GM21825 (cell line): Measurements from ENCODE around the gene SERPINA12.
"Not testable (repeated sequence)": the region's sequence is repeated elsewhere in the genome, so short reads cannot be mapped to it uniquely, and the experiment has no call there.

ENCODE experiments used
- ATAC-seq: cut with Tn5 transposase; IDR thresholded peaks from one replicate; pipeline ENCODE4 v1.9.1; 2021; ENCODE audit warnings: mild to moderate bottlenecking, moderate library complexity; ENCODE audit not compliant: unreplicated experiment

Gene SERPINA12

DNA sequence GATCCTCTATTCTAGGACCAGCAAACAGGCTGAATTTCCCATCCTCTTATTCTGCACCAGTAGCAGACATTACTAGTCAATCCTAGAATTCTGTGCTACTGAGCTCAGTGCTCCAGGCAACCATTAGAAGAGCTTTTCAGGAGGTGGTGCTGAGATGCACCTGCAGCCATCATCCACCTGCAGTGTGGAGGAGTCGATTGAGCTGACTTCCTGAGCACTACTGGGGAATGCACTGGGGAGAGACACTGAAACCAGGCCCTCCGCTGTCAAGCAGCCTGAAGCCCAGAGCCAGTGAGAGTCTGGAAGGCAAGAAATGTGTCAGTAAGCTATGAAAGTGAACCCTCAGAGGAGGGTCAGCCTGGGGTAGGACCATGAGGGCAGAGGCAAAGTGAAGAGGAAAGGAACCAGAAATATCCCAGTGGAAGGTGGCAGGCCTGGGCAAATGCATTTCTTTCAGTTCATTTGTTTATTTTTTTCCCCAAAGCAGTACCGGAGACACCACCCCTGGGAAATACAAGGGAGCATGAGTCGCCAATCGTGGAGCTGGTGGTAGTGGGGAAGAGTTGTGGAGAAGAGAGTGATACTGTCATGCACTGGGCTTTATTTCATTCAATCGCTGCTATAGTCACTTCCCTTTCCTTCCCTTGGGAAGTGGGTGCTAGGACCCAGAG, 28.9 kb upstream of the SERPINA12 start:
- no peak for ATAC-seq

DNA sequence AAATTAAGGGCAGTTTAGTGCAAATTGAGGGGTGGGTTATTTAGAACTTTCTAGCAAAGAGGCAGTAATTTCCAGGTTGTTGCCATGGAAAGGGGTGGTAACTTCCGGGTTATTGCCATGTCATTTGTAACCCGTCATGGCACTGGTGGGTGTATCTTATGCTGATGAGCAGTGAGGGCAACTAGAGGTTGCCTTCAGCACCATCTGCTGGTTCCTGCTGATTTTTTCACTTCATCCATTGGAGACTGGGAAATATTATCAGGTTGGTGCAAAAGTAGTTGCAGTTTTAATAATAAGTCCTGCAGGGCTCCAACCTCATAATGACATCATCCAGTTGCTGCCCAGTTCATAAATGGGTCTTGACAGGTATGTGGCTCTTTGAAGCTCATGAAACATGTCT, 27.6 kb upstream of the SERPINA12 start:
- ATAC-seq: no peak

DNA sequence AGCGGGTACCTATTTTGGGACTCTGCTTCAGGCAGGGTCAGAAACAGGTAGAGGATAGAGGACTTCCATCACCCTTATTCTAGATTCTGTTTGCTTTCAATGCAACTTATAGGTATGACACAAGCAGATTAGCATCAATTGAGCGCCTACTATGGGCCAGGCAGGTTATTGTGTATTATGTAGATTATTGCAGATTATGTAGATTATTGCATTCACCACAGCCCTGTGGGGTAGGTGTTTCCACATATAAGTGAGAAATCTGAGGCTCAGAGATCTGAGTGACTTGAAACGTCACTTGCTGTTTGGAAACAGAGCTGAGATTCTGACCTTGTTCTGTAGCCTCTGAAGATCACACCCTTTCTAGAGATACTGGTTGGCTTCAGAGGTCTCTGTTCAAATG, 26.2 kb upstream of the SERPINA12 start:
- ATAC-seq: no peak

DNA sequence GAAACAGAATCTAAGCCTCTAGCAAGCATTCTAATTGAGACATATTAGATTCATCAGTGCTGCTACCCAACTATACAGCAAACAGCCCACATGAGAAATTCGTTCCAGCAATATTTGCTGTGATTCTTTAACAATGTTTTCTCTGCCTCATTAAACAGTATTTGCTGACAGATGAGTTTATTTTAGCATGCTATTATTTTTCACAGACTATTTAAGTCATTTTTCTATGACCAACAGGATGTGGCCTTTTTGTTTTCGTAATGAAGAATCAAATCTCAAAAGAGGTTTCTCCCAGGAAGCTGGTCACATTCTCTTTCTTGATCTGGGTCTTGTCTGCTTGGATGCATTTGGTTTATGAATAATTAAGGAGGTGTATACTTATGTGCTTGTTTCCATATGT, 23.2 kb upstream of the SERPINA12 start:
- ATAC-seq: no peak

DNA sequence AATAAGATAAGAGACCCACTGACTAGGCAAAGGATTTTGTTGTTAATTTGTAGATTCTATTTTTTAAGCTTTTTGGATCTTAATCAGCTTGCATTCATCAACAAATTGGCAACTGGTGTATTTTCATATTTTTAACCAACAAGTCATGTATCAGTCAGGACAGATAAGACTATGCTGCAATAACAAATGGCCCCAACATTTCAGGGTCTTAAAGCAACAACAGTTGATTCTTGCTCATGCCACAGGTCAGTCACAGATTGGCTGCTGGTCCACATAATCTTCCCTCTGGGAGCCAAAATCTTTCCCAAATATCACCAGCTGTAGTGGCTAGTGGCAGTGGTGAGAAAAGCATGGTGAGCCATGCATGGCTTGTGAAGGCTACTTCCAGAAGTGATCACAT, 21.9 kb upstream of the SERPINA12 start:
- no peak for ATAC-seq

DNA sequence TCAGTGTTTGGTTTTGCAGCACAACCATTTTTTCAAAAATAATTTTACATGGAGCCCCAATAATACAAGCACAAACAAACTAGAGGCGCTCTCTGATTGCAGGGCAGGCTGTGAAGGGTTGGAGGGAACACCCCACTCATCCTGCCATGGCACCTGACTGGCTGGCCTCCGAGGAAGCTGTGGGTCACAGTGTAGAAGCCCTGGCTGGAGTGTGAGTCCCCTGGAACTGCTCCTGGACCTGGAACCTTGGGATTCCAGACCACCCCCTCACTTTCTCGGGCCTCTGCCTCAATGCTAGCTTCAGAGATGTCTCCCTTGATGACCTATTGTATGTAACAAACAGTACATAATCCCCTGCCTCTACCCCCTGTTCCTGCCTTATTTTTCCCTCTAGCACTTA, 14.8 kb upstream of the SERPINA12 start:
- no peak for ATAC-seq

DNA sequence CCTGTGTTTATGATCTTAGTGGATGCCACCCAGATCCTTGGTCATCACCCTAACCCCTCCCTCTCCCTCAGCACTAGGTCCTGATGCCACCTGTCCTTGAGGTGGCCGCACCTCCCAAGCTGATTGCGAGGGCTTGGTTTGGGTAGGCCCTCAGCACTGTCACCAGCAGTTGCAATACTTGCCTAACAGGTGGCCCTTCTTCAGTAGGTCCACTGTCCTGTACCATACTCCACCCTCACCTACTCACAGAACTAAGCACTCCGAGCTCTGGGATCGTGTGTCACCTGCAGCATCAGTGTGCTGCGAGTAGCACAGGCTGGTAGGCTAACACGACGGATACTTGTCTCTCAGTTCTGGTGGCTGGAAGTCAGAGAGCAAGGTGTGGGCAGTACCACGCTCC, 14.0 kb upstream of the SERPINA12 start:
- ATAC-seq: no peak

DNA sequence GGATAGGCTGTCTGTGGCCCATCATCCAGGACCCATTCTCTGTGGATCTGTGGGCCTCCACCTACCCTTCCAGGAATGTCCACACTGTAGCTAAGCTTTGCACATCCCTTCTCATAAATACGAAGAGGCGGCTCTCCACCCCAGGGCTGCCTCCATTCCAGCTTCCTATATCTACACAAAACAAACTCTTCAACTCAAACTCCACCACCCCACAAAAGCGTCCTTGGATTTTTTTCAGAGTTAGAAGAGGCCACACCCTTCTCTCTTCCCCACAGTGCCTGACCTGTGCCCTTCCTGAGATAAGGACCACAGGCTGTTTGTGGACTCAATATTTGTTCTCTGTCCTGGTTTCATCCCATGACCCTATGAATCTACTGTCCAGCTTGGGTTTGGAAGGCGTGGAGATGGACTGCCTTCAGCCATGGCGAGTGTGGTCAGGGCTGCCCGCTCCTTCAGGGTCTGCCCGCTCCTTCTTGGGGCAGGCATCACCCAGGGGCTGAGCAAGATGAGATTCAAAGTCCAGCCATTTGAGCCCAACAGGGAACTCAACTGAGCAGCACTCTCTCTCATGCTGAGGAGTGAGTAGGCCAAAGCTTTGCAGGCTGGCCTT, 13.0 kb upstream of the SERPINA12 start:
- ATAC-seq: no peak

DNA sequence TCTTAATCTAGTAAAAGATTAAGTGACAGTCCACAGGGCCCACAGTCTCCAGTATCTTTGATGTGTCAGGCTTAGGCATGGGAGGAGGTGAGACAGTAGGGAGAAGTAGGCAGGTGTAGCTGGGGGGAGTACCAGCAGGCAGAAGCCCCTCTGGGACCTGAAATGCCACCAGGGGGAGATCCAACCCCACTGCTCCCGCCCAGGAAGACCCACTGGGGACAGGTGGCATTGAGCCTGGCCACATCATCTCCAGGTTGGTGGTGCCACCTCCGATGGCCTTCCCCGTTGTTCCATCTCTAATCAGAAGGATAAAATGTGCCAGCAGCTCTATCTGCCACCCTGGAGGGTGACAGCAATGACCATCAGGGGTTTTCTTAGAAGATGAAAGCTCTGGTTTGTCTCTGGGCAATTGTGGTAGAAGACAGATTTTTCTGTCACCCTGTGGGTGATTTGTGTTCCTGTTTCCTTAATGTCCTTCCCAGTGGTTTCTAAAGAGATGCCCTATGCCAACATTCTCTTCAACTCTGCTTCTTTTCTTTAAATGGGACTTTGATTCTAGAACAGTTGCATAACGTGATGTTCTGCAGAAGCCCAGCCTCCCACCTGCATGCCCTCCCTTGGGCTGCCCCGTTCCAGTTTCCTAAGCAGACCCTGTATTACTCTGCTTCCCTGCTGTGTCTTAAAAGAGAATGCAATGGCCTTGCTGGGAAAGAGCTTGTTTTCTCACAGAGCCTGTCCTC, 12.3 kb upstream of the SERPINA12 start:
- no peak for ATAC-seq

DNA sequence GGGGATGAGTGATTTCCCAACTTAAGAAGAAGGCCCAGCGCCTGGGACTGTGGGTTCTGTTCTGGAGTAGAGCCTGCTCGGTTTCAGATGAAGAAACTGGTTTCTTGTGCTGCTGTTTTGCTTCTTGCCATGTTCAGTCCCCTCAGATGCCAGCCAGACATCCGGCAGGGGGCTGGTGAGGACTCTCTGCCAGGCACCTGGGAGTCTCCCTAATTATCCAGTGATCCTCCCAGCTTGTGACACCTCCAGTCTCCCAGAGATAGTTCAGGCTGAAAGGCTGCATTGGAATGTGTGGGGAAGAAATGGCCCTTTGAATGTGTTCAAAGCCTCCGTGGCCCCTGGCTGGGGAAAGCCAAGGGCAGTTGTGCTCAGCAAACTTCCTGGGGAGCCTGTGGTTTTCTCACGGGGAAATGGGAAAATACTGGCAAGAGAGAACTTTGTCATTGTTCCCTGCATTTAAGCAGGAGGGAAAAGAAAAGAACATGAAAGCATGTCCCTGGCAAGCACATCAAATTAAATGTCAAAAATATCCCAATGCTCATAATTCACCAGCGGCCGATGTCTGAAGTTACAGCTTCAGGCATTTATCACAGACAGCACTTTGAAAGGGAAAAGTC, 8.5 kb upstream of the SERPINA12 start:
- ATAC-seq: no peak

DNA sequence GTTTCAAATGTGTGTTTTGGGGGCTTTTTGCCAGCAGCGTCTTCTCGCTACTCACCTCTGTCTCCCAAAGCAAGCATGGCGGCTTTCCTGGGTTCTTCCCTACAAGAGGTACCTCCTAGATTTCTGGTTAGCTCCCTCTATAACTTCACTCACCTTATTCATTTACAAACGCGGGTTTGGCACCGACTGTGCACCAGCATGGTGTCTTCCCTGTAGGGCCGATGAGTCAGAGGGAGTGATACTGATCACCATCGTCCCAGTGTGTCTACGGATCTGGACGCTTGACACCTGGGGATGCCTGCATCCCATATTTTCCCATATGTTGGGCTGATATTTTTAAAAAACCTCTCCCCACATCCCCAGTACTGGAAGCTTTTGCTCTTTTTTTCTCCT, 8.0 kb upstream of the SERPINA12 start:
- ATAC-seq: no peak

DNA sequence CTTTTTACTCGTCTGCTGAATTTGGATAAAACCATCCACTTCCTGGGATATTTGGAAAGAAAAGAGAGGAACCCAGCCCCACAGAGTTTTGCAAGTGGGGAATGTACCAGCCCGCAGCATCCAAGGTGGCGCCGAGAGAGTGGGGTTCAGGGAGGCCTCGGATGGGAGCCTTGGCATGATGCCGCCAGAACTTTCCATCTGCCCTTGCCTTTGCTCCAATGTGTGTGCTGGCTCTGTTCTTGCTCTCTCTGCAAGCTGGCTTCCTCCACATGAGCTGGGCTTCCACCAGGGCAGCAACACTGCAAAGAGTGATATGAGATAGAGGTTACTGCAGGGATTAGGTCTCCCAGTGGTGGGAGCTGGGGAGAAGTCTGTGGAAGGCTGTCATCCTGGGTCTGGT, 6.6 kb upstream of the SERPINA12 start:
- no peak for ATAC-seq

DNA sequence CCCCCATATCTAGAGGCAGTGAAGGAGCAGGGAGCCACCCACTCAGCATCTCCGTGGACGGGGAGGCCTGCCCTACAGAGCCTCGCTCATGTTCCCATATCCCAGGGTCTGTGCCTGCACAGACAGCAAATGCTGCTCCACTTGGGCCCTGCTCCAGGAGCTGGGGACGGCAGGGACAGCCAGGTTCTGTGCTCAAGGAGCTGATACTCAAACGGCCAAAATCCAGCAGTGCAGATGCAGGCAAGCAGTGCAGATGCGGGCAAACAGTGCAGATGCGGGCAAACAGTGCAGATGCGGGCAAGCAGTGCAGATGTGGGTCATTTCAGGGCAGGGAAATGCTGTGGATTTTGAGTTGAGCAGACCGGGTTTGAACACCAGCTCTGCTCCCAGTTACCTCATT, 6.2 kb upstream of the SERPINA12 start:
- no peak for ATAC-seq

DNA sequence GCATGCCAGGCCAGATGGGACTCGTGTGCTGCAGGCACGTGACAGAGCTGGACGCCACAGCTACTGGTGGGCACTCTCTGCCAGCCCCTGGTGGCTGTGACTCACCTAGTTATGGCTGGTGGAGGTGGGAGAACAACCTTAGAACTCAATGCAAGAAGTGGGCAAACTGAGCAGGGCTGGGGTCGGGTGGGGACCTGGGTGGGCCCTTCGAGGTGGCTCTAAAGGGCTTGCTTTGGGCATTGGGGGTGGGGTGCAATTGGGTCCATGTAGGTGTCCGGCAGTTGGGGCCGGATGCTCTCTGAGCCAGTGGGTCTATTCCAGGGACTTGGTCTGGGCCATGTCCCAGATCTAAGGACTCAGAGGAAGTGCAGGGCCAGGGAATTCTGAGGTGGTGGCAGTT, 5.1 kb upstream of the SERPINA12 start:
- ATAC-seq: no peak

DNA sequence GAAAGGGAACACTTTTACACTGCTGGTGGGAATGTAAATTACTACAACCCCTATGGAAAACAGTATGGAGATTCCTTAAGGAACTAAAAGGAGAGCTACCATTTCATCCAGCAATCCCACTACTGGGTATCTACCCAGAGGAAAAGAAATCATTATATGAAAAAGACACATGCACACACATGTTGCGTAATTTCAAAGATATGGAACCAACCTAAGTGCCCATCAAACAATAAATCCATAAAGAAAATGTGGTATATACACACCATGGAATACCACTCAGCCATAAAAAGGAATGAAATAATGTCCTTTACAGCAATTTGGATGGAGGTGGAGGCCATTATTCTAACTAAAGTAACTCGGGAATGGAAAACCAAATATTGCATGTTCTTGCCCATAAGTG, 1.2 kb upstream of the SERPINA12 start:
- ATAC-seq: not testable (repeated sequence)

DNA sequence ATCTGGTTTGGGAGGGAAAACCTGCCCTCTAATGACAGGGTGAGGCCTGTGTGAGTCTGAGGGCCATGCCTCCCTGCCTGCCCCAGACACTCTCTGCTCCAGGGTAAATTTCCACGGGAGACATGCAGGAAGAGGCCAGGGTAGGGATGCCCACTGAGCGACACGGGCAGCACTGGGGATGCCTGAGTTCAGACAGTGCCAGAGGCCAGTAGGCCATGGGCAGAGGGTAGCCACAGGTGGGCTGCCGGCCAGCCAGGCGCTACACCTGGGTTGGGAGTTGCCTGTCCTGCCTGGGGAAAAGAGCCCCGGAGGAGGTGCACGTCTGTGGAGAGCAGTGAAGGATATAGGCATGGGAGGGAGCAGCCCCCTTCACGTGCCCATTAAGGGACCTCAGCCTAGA, 3.6 kb downstream of the SERPINA12 start:
- no peak for ATAC-seq

DNA sequence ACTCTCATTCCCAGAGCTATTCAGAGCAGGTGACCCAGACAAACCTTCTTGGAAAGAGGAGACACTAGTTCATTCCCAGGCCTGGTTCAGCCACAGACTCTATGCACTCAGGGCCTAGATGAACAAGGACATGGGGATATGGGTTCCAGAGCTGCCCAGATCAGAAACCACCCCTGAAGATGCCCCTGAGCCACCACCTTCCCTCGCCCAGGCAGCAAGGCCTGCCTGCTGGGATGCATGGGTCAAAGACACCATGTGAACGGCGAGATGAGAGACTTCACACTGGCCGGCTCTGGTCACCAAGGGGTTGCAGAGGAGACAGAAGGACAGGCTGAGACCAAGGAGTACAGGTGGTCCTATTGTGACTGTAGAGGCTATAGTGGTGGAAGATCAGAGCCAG, 4.1 kb downstream of the SERPINA12 start:
- no peak for ATAC-seq

DNA sequence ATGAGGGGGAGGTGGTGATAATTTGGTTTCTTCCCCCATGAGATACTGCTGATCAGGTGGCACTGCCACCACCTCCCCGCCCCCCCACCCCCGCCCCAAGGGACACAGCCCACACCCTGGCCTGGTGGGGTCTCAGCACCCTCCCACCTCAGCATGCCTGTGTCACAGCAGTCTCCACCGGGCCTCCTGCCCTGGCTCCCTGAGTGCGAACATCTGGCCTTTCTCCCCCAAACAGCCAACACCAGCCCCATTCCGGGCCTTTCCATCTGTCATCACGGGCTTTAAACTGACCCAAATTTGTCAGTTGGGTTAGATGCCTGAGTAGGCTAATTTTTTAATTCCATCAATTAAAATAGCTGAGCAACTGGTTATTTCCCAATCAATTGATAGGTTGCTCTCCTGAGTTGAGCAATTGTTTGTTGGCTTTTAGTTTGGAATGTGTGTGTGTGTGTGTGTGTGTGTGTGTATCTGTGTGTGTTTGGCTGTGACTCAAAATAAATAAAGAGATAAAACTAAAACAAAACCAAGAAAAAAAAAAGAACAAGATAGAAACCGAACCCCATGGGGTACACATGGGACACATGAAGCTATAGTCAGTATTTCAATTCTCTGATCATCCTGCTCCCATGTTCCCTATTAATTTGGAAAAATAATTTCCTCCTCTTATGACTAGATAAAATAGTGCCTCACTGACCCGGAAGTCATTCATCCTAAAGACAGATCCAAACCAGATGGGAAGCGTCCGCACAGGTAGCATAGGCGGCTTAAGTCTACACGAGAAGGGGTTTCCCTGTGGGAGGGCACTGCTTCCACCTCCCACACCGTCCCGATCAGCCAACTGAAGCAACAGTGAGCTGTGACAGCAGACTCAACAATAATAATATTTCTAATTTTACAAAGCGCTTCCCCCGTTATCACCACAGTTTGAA, 7.4 kb downstream of the SERPINA12 start:
- no peak for ATAC-seq

DNA sequence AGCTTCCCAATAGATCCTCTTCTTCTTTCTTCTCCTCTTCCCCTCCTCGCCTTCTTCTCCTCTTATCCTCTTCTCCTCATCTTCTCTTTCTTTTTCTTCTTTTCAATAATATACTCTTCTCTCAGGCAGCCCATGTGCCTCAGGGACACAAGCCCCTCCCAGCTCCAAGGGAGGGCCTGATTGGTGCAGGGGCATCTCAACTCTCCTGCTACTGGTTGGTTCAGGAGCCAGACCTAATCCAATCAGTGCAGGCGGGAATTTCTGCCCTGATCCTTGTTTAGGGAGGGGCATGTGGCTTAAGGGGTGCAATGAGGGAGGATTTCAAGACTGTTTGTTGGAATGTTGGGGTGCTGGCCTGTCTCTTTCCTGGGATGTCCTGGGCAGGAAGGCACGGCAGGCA, 9.0 kb downstream of the SERPINA12 start:
- ATAC-seq: no peak

DNA sequence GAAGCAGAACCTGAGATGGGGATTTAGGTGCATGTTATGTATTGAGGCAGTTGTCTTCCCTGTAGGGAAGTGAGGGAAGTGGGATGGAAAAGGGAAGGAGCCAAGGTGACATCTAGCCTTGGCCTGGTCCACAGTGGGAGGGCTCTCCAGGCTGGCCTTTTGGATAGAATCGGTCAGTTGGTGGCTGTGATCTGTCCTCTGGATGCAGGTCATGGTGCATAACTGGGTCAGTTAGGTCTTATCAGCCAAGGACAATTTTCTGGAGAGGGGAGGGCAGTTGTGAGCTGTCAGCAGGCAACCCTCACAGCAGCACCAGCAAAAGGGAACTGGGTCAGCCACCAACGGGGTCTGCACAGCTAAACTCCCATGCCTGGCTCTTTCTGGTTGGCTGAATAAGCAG, 9.6 kb downstream of the SERPINA12 start:
- ATAC-seq: no peak

DNA sequence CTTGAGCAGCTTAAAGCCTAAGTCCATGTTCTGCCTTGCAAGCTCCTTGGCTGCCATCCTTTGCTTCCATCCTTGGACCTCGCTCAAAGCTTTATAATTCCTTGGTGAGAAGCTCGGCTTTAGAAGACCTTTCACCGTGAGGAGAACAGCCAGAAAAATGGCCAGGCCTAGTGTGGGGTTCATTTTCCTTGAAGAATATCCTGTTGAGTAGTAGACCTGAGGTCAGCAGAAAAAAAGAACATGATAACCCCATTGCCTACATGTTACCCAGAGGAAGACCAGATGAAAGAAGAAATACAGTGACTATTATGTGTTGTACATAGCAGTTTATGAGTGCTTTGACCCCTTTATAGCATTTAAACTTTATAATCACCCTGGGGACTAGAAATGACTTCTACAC, 11.1 kb downstream of the SERPINA12 start:
- no peak for ATAC-seq
